GM12873 (cell line): Measurements from ENCODE around the gene NAP1L5.
A peak's percentile ranks its signal among the peaks of the same experiment; 100 is the strongest.

ENCODE experiments used
- CTCF ChIP-seq: IDR thresholded peaks from 2 replicates; pipeline ENCODE4 v1.5.1; 2012; ENCODE audit warnings: low read depth, mild to moderate bottlenecking, moderate library complexity, low read length, control low read depth; ENCODE audit not compliant: insufficient read depth; ENCODE audit errors: missing control alignments

NAP1L5 gene

GRCh38 chr4:88661739-88662138 is 35.9 kb downstream of the NAP1L5 start:
- TF ChIP-seq CTCF = no peak

DNA sequence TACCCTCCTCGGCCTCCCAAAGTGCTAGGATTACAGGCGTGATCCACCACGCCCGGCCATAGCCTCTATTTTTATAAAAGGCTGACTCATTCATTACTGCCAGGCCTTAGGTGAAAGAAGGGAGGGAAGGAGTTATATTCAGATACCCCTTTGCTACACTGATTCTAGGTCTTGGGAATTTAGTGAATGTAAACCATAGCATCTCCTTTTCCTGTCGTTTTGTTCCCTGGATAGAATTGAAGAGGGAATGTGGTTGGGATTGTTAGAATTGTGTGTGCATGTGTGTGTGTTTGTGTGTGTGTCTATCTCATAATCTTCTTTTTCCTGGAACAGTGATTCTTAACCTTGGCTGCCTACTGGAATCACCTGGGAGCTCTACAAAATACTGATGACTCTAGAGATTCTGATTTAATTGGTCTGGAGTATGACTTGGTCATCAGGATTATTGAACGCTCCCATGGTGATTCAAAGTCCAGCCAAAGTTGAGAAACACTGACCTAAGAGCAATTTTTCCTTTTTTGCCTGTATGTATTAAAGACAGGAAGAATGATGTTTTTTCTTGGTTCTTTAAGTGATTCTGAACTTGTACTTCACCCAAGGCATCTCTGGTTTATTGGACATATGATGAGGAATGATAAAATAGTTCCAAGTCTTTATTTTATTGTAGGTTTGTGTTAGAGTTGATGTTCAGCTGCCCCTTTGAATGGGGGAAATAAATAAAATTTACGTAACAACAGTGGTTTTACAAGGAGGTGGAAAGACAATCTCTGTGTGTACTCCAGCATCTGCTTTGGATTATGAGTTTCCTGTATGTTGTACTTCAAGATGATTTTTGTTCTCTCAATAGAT is 37.0 kb downstream of the NAP1L5 start:
- TF ChIP-seq CTCF = no peak

- TF ChIP-seq CTCF = no peak
These were observed 37.8 kb downstream of the NAP1L5 start for GRCh38 chr4:88659890-88660208.

DNA sequence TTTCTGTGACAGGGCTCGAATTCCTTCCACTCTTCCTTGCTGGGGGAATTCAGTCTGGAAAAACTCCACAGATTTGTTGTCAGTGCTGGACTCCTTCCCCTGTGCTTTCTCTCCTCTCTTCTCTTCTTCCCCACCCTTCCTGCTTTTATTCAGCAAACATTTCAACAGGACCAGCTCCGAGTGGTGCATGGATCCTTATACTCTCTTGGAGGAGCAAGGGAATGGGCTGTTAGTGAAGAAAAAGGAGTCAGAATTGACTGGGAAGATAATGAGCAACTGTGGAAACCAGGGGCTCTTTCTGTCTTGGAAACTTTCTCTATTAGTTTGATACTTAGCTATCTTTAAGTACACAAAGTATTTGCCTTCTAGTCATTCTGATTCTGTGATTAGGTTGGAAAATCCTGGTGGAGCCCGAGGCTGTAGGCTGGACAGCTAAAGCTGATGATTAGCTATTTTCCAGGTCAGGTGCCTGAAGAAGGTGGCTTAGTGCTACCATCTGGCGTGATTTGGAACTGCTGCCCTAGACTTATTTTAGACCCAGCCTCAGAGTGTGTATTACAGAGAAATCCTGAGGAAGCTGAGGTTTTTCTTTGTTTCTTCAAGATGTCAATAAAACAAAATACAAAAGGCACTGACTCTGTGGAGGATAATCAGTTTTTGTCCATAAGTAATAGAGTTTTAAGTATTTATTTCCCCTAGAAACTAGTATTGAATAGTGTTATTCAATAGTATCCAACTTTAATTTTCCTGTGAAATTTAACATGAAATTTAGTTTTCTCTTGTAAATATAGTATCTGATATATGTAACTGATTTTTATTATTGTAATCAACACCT is 38.4 kb downstream of the NAP1L5 start:
- TF ChIP-seq CTCF = peak; percentile 74

DNA sequence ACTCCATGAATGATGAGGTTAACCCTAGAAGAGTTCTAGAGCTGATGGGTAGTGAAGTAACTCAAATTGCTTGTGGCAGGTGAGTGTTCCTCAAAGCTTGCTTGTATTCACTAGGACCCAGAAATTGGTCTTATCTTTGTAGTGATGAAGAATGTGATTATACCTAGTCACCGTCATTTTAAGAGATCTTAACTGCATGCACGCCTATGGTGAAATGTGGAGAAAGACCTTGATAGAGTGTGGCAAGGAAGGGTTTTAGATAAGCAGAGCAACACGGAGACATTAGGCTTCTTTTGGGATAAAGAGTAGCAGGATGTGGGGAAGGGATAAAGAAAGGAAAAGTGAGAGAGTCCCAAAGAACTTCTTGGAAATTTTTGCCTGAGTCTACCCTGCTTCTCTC is 42.4 kb downstream of the NAP1L5 start:
- no peak for TF ChIP-seq CTCF

DNA sequence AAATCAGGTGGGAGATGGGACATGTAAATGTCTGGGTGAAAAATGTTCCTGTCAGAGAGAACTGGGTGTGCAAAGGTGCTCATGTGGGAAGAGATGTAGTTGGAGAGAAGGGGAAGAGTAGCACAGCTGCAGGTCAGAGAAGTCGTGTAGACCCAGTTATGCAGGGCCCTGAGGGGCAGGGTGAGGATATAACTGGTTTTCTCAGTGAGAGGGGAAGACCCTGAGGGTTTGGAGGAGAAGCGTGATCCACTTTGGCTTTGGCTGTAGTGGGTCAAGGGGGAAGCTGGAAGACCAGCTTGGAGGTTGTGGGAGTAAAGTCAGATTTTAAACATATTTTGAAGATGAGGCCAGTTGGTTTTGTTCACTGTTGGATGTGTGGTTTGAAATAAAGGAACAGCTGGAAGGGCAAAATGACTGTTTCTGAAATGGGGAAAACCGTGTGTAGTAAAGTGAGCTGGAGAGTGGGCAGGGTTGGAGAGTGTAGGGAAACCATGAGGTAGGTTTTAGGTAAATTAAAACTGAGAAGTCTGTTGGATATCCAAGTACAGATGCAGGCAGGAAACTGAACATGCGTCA is 44.2 kb downstream of the NAP1L5 start:
- TF ChIP-seq CTCF = no peak

GRCh38 chr4:88649716-88650115 is 47.9 kb downstream of the NAP1L5 start:
- no peak for TF ChIP-seq CTCF
